HL-60 (cell line): Measurements from ENCODE around the gene C2CD4C.

Source experiments
- DNase-seq, 2 experiments: peaks; one replicate each; pipeline ENCODE4 v3.0.0-alpha.2; 2010 to 2020; ENCODE audit warnings: low read depth in 1 of 2, low spot score in 1 of 2
- H3K27ac ChIP-seq: fragments of 250-450 bp; sonication (Bioruptor Pico); replicated peaks from 2 replicates; pipeline ENCODE4 v1.5.1; 2020; ENCODE audit warnings: mild to moderate bottlenecking, moderate library complexity
- H3K27me3 ChIP-seq: fragments of 250-450 bp; sonication (Bioruptor Pico); 2 replicates; pipeline ENCODE4 v1.5.1; 2021; ENCODE audit warnings: mild to moderate bottlenecking, moderate library complexity; ENCODE audit not compliant: insufficient read depth, poor library complexity, severe bottlenecking
- H3K4me3 ChIP-seq: replicated peaks from 2 replicates; pipeline ENCODE4 v1.5.1; 2011; ENCODE audit warnings: mild to moderate bottlenecking, control low read depth, low read length; ENCODE audit not compliant: insufficient read depth
- CTCF ChIP-seq: IDR thresholded peaks from one replicate; pipeline ENCODE4 v1.5.1; 2011; ENCODE audit warnings: low read length, control low read depth, inconsistent platforms; ENCODE audit not compliant: insufficient read depth
- GABPA ChIP-seq: IDR thresholded peaks from 2 replicates; pipeline ENCODE4 v1.6.1; 2012; ENCODE audit warnings: low read depth
- POLR2AphosphoS5 ChIP-seq: IDR thresholded peaks from 2 replicates; pipeline ENCODE4 v1.6.1; 2012; ENCODE audit warnings: low read depth
- REST ChIP-seq: IDR thresholded peaks from 2 replicates; pipeline ENCODE4 v1.6.1; 2012; ENCODE audit warnings: low read depth; ENCODE audit not compliant: insufficient replicate concordance
- SPI1 ChIP-seq: IDR thresholded peaks from 2 replicates; pipeline ENCODE4 v1.6.1; 2012; ENCODE audit warnings: low read depth, mild to moderate bottlenecking, borderline replicate concordance

Gene C2CD4C

GRCh38 chr19:440391-441212 lies 31.7 kb upstream of the C2CD4C start:
- Histone ChIP-seq H3K27me3 (no peaks in the 10 kb centered on the region), H3K27ac (no peak overlapping the region), H3K4me3 (no peak overlapping the region)
- TF ChIP-seq SPI1 (no peak), POLR2AphosphoS5 (no peak), REST (no peak), CTCF (no peak), GABPA (no peak)
- DNase-seq, result no peak

- H3K27me3 ChIP-seq, result no peaks in the 10 kb centered on the region
- H3K4me3 ChIP-seq, result no peak overlapping the region
- no peak for DNase-seq
- no peak for TF ChIP-seq REST
- no peak for TF ChIP-seq SPI1
- TF ChIP-seq GABPA, result no peak
- TF ChIP-seq CTCF, result no peak
- no peak for TF ChIP-seq POLR2AphosphoS5
- H3K27ac ChIP-seq, result no peak overlapping the region
These were observed 30.4 kb upstream of the C2CD4C start for GRCh38 chr19:439167-439900.

GRCh38 chr19:438416-438958 lies 29.5 kb upstream of the C2CD4C start:
- H3K27me3 ChIP-seq, result no peaks in the 10 kb centered on the region
- DNase-seq, result no peak
- no peak overlapping the region for H3K27ac ChIP-seq
- no peak overlapping the region for H3K4me3 ChIP-seq
- no peak for TF ChIP-seq SPI1
- TF ChIP-seq REST, result no peak
- TF ChIP-seq GABPA, result no peak
- TF ChIP-seq CTCF, result no peak
- no peak for TF ChIP-seq POLR2AphosphoS5
